PC-3 (cell line): Measurements from ENCODE around the gene INVS.

Source experiments
- CTCF ChIP-seq: fragments of 300-600 bp; sonication (generic); conservative IDR thresholded peaks from 2 replicates; pipeline ENCODE4 v1.5.1; 2017; ENCODE audit warnings: antibody characterized with exemption, low read depth, mild to moderate bottlenecking, low read length
- EZH2 ChIP-seq: fragments of 300-600 bp; sonication (generic); IDR thresholded peaks from one replicate; pipeline ENCODE4 v1.6.1; 2017; ENCODE audit warnings: antibody characterized with exemption, mild to moderate bottlenecking, low read length; ENCODE audit not compliant: unreplicated experiment

GRCh38 chr9:100315561-100315960, 216.5 kb downstream of the INVS start:
- TF ChIP-seq CTCF (no peak), EZH2 (no peak)
